GM19467 (cell line): ENCODE measurements around the gene ADAMTSL1.

Source experiments
- ATAC-seq: cut with Tn5 transposase; IDR thresholded peaks from one replicate; pipeline ENCODE4 v1.9.1; 2021; ENCODE audit warnings: mild to moderate bottlenecking, moderate library complexity; ENCODE audit not compliant: unreplicated experiment

Gene ADAMTSL1

DNA sequence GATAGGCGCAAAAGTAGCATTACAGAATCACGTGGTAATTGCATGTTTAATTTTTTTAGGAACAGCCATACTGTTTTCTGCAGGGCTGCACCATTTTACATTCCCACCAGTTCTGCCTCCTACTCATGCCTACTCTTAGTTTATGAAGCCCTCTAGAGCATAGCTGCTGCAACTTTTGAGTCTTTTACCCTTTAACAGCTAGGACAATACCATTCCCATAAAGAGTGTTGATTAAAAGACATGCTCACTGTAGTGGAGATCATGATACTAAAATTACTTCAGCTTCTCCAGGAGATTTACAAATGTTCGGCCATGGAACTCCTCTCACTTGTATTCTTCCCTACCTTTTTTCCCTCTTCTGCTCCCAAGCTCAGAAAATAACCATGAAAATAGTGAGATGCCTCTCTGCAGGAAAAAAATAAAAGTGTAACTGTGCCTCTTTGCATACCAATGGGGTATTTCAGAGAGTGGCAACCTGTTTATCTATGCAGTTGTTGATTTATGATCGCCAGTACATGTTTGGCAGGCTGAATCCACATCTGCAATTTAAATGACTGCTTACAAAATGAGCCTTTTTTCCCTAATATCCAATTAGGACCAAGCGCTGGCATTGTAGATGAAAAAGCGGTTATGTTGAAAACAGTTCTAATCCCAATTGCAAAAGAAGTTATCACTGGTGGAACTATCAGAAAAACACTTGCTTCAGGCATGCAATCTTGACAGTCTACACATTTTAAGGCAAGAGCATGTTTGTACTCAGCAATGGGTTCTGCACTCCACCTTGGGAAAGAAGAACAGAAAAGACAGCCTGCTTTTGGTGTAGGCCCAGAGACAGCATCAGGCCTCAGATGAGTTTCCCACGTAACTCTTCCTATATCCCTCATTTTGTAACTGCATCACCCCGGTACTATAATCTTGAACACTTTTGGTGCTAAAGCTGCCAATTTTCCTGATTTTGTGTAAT, 131.1 kb downstream of the ADAMTSL1 start:
- ATAC-seq: no peak

DNA sequence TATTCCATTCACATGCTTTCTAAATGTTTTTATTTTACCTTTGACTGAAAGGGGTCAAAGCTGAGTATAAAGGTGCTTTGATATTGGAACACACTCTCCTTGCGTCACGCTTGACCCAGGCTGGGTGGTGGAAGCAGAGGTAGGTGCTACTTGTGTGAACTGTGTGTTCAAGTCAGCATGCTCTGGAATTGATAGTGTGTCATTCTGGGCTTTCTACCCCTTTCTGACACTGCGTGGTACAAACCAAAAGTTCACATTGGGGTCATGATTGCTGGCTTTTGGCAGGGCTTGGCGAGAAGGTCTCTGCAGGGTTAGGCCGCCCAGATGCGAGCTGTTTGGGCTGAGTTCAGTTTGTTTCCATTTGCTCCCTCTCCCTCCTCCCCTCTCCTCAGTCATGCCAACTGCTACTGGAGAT, 131.8 kb downstream of the ADAMTSL1 start:
- no peak for ATAC-seq

GRCh38 chr9:18606281-18606680, 132.3 kb downstream of the ADAMTSL1 start:
- no peak for ATAC-seq

DNA sequence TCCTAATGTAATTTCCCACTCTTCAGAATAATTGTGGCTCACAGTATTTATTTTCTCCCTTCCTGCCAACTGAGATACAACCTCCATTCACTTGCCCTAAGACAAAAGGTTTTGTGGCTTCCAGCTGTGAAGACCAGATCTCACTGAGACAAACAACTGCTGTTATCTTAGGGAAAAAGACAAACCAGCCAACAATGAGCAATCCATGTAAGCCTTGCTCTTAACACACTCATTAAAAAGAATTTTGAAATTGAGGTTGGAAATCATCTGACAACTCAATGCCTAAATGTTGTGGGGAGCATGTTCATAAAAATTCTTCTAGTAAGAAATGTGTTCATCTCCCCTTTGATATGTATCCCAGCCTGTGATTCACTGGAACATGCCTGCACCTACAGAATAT, 132.9 kb downstream of the ADAMTSL1 start:
- ATAC-seq: no peak

GRCh38 chr9:18608371-18608770, 134.4 kb downstream of the ADAMTSL1 start:
- ATAC-seq: no peak

DNA sequence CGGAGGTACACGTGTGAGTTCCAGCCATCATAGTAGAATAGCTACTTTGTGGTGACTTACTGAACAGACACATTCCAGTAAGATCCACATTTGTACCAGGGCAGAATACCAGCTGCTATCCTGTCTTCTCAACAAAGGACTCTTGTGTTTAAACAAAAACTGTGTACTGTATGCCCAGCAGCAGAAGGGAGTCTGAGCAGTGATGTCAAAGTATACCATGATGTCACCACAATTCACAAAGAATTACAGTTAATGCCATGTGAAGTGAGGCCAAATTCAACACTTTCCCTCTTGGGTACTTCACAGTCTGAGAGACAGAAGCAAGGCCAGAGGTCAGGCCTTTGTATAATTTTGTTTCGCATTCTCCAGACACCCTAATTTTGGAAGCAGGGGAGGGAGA, 137.0 kb downstream of the ADAMTSL1 start:
- ATAC-seq: no peak

- ATAC-seq: no peak
Observed at GRCh38 chr9:18611971-18612370, 138.0 kb downstream of the ADAMTSL1 start.

- no peak for ATAC-seq
Observed at GRCh38 chr9:18614116-18614515, 140.2 kb downstream of the ADAMTSL1 start.

DNA sequence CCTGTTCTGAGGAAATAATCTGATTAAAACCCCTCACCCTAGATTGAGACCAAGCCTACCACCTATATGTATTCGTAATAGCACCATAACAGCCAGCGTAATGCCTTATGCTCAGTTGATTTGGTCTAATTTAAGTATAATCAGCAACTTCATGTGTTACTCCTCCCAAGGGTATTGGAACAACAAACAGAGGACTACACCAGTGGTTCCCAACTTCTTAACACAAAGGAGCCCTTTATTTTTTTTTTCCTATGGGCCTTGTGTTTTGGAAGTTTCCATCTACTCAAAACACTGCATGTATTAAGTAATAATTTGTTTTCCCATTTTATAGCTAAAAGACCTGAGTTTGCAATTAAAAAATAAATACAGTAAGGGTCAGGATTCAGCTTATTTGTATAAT, 140.7 kb downstream of the ADAMTSL1 start:
- no peak for ATAC-seq

- ATAC-seq: no peak
Observed at GRCh38 chr9:18616976-18617375, 143.0 kb downstream of the ADAMTSL1 start.

DNA sequence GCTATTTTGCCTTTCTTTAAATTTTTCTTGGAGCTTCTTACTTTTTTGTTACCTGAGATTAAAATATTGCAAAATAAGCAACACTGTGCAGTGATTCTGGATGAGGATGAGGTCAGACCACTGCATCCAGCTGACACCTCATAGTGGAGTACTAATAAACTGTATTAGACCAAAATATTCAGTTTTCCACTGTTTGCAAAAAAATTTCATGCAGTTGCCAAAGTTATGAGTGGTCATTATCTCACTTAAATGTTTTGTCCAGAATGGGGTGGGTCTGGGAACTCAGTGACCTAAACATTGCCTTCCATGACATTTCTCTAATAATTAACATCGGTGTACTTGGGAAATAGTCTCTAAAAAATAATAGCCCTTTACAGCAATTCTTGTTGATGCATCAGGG, 143.8 kb downstream of the ADAMTSL1 start:
- no peak for ATAC-seq

DNA sequence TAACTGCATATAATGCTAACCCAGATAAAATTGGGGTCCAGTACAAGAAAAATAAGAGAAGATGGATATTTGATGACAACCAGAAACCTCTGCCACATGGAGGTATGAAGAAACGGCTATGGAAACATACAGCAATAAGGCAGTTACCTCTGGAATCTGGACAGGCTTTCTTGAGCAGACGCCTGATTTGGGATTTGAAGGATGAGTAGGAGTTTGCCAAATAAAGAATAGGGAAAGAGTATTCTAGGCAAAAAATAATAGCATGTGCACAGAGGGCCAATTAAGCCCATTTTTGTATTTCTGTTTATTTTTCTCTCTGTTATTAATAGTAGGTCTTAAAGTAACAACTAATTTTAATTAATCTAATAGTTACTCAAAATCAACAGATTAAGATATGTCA, 144.9 kb downstream of the ADAMTSL1 start:
- ATAC-seq: no peak

GRCh38 chr9:18622186-18622836, 148.4 kb downstream of the ADAMTSL1 start:
- ATAC-seq: no peak

DNA sequence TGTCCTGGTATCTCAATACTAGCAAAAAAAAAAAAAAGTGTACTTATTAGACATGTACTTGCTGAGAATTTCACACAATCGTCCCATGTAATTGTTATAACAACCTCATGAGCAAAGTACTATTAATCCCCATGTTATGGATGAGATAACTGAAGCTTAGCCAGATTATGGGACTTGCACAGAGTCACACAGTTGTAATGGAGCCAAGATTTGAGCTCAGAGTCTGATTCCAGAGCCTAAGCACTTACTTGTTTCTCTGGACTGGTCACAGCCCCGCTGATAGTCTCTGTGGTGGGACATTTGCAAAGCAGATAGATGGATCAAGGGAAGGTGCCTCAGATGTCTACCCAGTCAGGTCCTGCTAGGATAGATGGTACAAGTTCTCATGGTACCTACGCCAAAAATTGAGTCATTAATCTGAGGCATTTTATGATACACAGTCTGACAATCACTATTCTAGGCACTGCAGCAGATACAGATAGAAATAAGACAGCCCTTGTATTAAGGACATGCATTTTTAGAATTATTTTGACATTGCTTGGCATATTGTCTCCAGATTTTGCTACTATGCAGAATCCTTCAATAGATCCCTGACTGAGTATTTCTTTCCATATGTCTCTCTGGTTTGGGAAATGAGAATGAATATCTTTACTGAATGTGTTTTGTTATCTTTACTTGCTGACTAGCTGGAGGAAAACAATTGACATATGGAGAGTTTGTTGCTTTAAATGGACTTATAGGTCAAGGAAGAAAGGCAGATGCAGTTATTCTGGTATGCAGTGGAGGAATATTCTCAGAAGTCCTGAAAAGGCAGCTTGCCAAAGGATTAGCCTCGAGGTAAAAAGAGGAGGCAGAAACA, 149.5 kb downstream of the ADAMTSL1 start:
- ATAC-seq: no peak

- ATAC-seq: no peak
Observed at GRCh38 chr9:18626046-18626698, 152.2 kb downstream of the ADAMTSL1 start.

DNA sequence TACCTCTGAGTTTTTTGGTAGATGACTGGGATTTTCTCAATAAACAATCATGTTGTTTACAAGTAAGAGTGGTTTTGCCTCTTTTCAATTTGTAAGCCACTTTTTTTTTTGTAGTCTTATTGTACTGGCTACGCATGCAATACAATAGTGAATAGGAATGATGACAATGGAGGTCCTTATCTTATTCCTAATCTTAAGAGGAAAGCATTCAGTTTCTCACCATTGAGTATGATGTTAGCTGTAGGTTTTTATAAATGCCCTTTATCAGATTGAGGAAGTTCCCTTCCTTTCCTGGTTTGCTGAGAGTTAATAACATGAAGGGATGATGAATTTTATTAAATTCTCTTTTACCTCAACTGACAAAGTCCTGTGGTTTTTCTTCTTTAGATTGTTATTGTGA, 155.2 kb downstream of the ADAMTSL1 start:
- ATAC-seq: no peak

- ATAC-seq: no peak
Observed at GRCh38 chr9:18632632-18633403, 158.9 kb downstream of the ADAMTSL1 start.

DNA sequence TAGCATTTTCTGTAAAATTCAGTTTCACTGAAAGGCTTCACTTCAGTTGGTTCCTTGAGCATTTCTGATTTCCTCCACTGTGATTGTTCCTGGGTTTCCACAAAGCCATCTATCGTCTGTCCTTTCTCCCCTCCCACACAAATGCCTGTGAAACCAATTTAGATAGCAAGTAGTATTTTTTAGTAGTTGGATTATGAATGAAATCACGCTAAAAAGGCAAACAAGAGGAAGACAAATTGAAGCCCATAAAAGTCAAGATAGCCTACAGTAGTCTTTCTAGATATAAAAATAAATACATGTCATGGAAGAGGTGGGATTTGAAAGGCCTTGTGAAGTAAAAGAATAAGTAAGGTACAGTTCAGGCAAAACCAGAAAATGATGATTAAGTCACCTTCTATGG, 162.8 kb downstream of the ADAMTSL1 start:
- no peak for ATAC-seq

GRCh38 chr9:18638371-18639249, 164.7 kb downstream of the ADAMTSL1 start:
- ATAC-seq: no peak
